GM21447 (cell line): ENCODE results near the gene DMRTC2.

Experiments used
- ATAC-seq: cut with Tn5 transposase; IDR thresholded peaks from one replicate; pipeline ENCODE4 v1.9.1; 2021; ENCODE audit not compliant: unreplicated experiment

The DMRTC2 gene

GRCh38 chr19:41887711-41888382 is 43.0 kb downstream of the DMRTC2 start:
- no peak for ATAC-seq

GRCh38 chr19:41888926-41889325 is 44.1 kb downstream of the DMRTC2 start:
- ATAC-seq = no peak

GRCh38 chr19:41889896-41890295 is 45.1 kb downstream of the DMRTC2 start:
- ATAC-seq = no peak

GRCh38 chr19:41890936-41891335 is 46.1 kb downstream of the DMRTC2 start:
- no peak for ATAC-seq

- no peak for ATAC-seq
Measured at GRCh38 chr19:41892173-41892902, 47.5 kb downstream of the DMRTC2 start.

GRCh38 chr19:41893899-41894298 is 49.1 kb downstream of the DMRTC2 start:
- ATAC-seq = no peak

- ATAC-seq = no peak
Measured at GRCh38 chr19:41894350-41894749, 49.5 kb downstream of the DMRTC2 start.

- ATAC-seq = no peak
Measured at GRCh38 chr19:41895745-41896580, 51.1 kb downstream of the DMRTC2 start.

- no peak for ATAC-seq
Measured at GRCh38 chr19:41896581-41896942, 51.7 kb downstream of the DMRTC2 start.

GRCh38 chr19:41897181-41897580 is 52.3 kb downstream of the DMRTC2 start:
- ATAC-seq = no peak

GRCh38 chr19:41897820-41898219 is 53.0 kb downstream of the DMRTC2 start:
- no peak for ATAC-seq

- no peak for ATAC-seq
Measured at GRCh38 chr19:41898235-41898634, 53.4 kb downstream of the DMRTC2 start.
